Activated T-cell treated with anti-CD3 and anti-CD28 coated beads for 4 hours (primary cell): ENCODE data around the gene EPB41L4A.
"Not testable (repeated sequence)": the region's sequence is repeated elsewhere in the genome, so short reads cannot be mapped to it uniquely, and the experiment has no call there.

ENCODE experiments used
- DNase-seq: peaks from one replicate; pipeline ENCODE4 v3.0.0-alpha.2; 2020

The EPB41L4A gene

DNA sequence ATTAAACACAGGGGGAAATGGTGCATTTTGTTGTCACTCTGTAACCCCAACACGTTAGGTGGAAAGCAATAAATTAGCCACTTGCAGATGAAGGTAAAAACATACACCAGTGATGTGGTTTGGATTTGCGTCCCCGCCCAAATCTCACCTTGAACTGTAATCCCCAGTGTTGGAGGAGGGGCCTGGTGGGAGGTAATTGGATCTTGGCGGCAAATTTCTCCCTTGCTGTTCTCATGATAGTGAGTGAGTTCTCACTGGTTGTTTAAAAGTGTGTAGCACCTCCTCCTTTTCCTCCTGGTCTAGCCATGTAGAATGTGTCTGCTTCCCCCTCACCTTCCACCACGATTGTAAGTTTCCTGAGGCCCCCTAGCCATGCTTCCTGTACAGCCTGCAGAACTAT, 17.2 kb downstream of the EPB41L4A start:
- DNase-seq, result no peak

DNA sequence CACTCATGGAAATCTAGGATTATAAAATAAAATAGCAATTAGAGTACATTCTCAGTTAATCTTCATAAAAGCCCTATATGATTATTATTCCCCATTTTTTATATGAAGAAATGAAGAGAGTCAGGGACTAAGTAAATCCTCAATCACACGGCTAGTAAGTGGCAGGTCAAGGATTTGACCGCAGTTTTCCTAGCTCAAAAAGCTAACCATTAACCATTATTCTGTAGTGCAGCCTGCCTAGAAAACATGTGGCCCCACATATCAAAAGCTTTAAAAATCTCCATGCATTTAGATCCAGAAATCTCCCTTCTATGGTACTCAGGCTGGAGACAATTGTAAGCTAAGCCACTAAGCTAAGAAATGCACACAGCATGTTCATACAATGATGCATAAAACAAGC, 21.4 kb downstream of the EPB41L4A start:
- DNase-seq, result no peak

DNA sequence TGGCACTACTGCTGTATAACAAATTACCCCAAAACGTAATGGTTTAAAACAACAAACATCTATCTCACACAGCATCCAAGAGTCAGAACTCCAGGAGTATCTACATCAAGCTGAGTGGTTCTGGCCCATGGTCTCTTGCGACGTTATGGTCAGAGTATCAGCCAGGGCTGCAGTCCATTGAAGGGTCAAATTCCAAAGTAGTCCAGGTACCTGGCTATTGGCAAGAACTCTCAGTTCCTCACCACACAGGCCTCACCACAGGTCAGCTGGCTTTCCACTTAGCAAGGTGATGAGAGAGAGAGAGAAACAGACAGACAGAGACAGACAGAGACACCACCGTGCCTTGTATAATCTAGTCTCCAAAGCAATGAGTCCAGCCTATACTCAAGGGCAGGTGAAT, 22.6 kb downstream of the EPB41L4A start:
- no peak for DNase-seq

DNA sequence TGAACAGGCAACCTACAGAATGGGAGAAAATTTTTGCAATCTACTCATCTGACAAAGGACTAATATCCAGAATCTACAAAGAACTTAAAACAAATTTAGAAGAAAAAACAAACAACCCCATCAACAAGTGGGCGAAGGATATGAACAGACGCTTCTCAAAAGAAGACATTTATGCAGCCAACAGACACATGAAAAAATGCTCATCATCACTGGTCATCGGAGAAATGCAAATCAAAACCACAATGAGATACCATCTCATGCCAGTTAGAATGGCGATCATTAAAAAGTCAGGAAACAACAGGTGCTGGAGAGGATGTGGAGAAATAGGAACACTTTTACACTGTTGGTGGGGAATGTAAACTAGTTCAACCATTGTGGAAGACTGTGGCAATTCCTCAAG, 23.8 kb downstream of the EPB41L4A start:
- not testable (repeated sequence) for DNase-seq

DNA sequence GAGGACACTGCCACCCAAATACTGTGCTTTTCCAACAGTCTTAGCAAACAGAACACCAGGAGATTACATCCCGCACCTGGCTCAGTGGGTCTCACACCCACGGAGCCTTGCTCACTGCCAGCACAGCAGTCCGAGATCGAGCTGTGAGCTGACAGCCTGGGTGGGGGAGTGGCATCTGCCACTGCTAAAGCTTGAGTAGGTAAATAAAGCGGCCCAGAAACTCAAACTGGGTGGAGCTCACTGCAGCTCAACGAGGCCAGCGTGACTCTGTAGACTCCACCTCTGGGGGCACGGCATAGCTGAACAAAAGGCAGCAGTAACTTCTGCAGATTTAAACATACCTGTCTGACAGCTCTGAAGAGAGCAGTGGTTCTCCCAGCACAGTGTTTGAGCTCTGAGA, 28.8 kb downstream of the EPB41L4A start:
- DNase-seq, result no peak

DNA sequence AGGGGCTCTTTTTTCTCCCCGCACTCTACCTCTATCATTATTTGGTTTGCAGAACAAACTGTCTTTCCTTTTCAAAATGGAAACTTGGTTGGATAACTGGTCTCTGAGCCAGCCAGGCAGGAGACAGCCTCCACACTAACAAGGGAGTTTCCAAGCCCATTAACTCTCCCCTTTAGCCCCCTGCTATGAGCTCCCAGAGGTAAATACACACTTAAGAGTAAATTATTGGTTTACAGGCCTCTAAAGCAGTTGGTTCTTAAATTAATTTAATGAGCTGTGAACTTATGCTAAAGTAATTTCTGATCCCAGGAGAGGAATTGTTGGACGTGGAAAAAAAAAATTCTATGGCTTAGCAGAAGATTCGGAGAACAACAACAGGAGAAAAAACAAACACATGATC, 30.3 kb downstream of the EPB41L4A start:
- no peak for DNase-seq

DNA sequence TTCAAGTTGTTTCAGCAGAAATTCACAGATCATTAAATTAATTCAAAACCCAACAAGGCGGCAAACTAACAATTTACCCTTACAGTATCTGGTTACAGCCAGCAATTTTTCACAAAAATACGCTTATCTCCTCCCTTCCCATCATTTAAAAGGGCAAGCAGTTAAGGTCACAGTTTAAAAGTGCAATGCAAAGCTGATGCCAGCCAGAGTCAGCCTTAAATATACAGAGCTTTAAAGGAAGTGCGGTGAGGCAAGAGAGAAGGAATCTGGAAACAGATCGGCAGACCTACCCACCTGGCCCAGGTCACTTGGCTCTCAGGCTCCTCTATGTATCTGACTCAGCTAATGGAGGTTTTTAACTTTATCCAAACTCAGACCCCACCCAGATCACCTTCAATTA, 31.0 kb downstream of the EPB41L4A start:
- DNase-seq, result no peak

DNA sequence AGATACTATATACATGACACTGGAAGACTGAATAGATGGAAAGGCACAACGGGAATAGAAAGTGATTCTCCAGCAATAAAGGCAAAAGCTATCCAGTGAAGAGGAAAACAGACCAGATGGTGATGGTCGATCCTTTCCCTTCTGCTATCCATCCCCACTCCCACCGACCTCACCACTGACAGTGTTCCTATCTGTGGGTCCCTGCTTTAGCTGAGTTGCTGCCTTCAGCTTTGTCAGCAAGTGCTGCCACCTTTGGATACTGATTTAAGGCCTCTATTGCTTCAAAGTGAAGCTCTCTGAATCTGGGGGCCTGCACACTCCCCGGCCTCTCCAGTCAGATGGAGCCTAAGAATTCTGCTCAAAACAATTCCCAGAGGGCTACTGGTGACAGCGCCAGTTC, 32.3 kb downstream of the EPB41L4A start:
- no peak for DNase-seq

DNA sequence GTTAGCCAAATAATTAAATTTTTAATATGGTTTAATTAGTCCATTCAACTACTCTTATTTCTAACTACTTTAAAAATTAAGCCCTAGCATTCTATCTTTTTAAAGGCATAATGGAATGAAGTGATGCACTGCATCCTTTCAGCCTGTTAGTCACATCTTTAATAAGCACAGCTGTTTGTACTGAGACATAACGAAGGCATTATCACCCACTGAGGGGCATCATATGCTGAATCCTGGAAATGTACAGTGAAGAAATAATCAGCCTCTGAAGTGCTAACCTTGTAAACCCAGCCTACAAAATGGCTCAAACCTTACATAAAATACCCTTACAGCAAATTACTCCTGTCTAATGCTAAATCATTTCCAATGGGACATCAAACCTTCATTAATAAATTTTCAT, 33.1 kb downstream of the EPB41L4A start:
- DNase-seq, result no peak

DNA sequence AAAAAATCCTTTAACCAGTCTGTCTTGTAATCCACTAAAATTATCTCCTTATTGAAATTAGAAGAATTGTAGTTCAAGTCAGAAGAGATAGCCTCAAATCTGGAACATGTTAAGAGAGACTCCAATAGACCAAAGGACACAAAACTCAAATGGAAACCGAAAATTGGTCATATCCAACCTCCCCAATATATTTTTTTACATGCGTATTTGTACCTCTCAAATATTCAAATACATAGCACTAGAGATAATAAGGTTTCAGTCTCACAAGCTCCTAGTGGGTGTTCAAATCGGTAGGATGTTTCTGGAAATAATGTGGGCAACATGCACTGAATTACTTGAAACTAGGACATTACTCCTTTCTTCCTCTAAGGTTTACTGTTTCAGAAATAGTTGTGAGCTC, 33.5 kb downstream of the EPB41L4A start:
- no peak for DNase-seq

DNA sequence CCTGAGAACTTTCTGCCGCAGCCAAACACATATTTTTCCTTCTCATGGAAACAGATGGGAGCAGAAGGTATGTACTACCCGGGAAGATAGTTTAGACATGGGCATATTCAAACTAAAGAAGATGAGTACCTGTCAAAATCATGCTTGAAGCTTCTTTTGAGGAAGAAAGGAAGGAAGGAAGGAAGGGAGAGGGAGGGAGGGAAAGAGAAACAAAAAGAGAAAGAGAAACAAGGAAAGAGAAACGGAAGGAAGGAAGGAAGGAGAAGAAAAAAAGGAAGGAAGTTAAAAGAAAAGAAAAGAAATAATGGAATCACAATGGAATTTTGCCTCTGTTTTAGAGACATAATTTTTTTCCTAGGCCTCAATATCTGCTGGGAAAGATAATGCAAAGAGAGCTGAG, 34.6 kb downstream of the EPB41L4A start:
- no peak for DNase-seq

DNA sequence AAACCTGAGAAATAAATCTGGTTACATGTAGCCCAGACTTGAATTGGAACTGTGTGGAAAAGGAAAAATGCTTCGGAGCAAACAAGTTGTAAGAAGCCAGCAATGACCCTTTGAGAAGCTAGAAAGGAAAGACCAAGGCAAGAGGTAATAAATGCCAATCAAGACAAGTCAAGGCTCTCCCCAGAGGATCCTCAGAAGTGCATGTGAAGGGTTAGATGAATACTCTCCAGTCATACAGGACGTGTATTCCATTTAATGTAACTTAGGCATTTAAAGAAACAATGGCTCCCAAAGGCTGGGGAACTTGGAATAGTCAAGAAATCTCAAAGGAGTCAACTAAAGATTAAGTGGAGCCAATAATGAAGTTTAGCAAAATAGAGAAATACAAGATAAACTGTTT, 36.2 kb downstream of the EPB41L4A start:
- no peak for DNase-seq

DNA sequence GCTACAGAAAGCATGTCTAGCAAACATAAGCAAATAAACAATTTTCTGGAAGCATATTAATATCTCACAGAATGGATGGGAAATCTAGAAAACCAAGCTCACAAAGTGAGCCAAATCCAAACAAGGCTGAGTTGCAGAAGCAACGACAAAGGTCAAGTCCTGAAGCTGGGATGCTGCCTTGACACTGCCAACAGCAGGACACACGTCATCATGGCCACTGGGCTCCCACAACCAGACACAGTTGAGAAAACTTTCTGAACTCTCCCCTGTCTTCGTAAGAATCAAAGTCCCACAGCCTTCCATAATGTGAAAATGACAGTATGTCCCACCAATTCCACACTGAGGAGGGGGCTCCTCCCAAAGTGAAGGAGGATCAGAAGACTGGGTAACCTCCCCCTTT, 37.6 kb downstream of the EPB41L4A start:
- DNase-seq, result no peak

DNA sequence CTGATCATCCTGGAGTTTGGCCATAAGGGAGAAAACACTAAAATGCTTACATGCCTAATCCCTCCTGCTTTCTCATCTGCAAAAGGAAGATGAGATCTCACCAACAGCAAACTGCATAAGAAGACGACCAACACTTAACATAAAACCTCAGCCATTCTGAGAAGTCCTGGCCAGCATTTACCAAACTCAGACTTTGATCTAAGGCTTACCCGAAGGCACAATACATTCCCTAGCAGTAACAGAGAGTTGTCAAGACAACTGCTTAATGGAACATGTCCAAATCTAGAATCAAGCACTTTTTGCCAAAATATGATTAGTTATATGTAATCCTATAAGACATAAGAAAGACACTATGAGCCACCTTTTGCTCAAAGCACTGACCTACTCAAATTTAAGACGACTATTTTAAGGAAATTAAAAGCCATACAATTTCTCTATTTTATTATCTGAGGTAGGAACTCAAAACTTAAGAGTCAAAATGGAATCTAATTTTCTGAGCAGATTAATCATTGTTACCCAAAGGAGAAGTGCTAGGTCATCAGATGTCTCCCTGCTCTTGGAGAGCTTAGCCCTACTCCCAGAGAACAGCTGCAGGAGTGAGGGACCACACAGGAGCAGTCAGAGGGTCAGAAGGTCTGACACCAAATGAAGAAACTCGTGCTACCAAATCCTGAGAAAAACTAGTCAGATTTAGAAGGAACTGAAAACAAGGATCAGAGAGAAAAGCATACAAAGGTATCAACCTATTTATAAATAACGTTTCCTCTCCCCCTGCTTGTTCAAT, 39.3 kb downstream of the EPB41L4A start:
- no peak for DNase-seq

DNA sequence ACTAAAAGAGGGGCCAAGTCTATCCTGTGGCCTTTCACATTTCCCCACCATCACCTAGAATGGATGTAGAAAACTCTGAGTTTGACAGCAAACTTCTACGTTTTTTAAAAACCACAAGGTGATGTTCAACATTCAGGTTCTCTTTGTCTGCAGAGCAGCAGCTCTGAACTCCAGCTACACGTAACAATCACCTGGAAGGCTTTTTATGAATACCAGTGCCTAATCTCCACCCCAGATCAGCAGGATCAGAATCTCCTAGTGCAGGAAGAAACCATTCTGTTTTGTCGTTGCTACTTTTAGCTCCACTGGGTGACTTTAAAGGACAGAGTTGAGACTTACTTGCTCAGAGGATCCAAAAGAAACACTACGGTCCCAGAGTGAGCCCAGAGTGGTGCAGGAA, 44.3 kb downstream of the EPB41L4A start:
- DNase-seq, result no peak

DNA sequence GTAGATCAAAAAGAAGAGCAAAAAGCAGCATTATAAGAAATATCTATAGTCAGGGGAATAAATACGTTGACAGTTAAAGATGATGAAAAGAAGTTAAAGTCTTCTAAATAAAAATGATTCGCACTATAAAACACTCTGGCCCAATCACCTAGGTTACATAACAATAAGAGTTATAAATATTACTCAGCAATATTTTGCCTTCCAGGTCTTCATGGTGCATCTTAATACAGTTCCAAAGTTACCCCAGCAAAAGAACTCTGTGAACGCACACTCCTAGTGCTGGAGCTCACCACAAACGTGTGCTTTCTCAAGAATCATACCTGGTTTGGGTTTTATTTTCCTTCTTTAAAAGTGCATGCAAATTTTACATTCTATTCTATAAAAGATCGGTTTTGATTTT, 44.7 kb downstream of the EPB41L4A start:
- no peak for DNase-seq

DNA sequence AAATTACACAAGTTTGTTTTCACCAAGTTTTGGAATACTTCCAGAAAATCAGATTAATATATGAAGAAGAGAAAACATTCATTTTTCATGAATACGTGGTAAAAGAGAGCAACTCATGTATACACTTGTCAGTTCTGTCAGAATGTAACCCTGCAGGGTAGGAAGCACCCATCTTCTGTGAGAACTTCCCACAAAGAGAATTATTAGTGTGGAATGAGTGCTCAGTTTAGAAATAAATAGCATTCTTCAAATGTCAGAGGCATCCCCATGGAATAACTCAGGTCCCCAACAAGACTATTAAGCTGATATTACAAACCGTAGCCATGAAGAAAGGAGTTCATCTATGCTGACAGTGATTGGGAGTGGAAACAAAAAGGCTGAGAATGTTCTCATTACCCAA, 45.2 kb downstream of the EPB41L4A start:
- DNase-seq, result no peak

DNA sequence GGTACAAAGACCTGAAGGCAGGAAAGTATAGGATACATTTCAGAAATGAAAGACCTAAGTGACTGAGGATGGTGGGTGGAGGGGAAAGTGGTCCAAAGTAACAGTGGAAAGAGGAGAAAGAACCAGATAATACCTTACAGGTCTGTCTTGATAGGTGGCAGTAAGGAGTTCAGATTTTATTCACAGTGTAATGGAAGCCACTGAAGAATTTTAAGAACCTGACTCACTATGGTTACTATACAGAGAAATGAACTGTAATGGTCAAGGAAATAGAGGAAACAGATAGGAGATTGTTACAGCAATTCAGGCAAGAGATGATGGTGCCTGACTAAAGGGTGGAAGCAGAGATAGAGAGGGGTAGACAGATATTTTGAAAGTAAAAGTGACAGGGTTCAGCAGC, 46.5 kb downstream of the EPB41L4A start:
- no peak for DNase-seq

DNA sequence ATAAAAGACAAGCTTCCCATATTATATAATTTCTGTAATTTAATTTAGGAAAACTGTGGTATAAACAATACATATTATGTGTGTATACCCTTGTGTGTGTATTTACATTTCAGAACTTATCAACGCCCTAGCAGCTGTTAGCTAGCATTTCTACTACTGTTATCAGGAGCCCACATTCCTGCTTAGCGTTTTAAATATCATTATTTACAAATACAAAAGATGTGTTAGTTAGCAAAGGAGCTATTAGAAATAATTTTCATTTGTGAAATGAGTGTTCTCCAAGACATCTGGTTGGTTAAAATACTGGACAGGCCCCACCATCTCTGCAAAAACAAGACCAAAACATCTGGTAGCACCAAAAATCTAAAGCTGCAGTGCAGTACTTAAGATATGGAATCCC, 48.0 kb downstream of the EPB41L4A start:
- DNase-seq, result no peak

DNA sequence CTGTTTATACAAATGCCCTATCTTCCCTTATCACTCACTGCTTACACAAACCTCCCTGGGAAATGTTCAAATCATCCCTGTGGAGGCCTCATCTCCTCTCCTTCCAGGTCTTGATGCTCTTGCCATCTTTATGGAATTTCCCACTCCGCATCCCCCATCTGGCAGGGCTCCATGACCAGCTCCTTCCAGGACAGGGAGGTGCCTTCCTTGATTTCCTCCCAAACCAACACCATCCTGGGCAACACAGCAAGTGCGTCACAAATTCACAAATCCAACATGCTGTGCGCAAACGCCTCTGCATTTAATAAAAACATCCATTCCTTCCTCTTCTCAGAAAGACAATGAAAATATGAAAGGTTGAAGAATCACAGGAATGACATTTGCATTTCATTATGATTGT, 51.7 kb downstream of the EPB41L4A start:
- DNase-seq, result no peak

DNA sequence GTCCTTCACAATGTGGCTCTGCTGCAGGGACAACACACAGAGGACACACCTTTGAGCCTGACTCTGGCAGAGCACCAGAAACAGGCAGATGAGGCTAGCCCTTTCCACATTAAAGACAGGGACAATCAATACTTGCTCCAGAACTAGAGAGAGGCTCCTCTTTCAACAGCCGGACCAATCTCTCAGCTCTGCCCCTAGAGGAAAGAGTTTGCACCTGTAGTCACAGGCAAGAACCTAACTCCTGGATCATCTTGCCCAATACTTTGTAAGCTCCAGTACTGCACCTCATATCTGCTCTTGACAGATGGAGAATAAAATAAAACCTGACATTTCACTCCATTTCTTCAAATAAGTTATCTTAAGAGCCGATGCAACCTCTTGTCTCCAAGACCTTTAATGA, 52.1 kb downstream of the EPB41L4A start:
- DNase-seq, result no peak

DNA sequence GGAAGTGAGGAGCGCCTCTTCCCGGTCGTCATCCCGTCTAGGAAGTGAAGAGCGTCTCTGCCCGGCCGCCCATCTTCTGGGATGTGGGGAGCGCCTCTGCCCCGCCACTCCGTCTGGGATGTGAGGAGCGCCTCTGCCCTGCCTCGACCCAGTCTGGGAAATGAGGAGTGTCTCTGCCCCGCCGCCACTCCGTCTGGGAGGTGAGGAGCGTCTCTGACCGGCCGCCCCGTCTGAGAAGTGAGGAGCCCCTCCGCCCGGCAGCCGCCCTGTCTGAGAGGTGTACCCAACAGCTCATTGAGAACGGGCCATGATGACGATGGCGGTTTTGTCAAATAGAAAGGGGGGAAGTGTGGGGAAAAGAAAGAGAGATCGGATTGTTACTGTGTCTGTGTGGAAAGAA, 58.3 kb downstream of the EPB41L4A start:
- DNase-seq, result not testable (repeated sequence)

DNA sequence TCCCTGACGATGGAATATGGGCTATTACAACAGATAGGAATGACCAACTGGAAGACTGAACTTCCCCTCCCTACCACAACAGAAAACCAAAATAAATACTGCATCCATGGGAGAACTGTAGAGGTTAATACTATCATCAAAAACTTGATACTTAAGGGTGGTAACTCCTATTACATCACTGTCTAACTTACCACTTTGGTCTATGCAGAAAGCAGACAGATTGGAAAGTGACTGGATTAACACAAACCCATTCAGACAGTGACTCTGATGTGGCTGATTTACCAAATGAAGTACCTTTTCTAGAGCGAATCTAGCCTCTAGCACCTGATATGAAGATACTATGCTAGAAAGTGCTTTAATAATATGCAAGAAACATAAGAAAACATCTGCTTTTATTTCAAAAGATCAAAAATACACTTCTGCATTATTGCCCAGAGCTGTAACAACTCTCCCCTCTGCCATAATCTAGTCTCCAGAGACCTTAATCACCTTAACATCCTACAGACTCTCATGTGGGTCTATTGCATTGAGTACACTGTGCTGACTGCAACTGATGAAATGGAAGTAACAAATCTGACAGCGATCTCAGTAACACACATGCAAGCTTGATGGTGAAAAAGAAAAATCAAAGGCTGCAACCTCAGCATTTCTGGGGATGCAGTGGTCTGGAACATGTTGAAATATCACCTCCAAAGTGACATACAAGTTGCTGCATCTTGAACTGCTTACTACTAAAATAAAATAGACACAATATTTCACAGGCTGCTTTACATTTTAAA, 62.7 kb downstream of the EPB41L4A start:
- no peak for DNase-seq

DNA sequence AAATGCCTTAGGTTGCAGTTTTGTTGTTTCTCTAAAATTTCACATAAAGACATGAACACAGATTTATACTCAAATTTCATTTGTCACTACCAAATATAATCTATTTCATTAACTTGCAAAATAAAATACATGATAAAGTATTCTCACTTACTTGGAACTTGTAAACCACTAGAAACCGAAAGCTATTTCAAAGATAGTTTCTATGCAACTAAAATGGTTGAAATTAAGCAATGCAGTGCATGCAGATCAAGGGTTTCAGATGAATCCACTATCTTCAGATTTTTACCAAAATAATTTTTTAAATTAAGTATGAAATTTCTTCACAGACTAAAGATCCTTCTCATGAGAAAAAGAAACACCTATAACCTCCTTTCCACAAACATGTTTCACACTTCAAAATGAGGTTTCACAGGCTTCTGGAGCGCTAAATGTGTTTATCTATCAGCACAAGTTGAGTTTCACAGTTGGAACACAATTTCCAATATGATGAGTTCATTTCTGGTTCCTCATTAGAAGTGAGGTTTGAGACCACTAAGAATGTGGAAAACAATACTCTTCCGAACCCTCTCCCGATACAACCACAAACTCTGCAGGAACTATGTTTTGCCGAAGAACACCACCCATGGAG, 63.9 kb downstream of the EPB41L4A start:
- no peak for DNase-seq
